Measurements from ENCODE around the gene HPSE2.

DNA sequence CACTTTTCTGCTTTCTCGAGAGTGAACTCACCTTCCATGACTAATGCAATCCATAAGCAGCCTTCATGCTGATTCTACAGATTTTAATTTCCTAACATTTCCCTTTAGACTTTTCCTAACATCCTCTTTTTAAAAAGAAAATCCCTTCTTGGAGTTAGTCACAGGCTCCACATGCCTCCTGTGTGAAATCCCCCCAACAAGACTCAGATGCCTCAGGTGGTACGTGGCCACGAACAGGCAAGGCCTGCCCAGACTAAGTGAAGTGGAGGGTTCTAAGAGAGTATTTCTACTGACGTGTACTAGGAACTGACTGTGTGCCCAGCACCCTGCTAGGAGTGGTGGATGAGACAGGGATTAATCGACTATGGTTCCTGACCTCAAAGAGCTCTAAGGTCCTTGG is 663.1 kb downstream of the HPSE2 start:
- no peak for TF ChIP-seq CTCF (conservative IDR thresholded peaks at IDR 0.05)
- no peak for TF ChIP-seq EZH2 (IDR thresholded peaks at IDR 0.05; ENCODE audit: low read depth)

Measured in PC-9 (cell line).